IMR-90 (cell line): ENCODE measurements around the gene DDC. TPM values are rescaled to one million over a fixed set of nuclear protein-coding genes. Genes with fewer than 3 reads are reported as not detected.

ENCODE experiments used
- ATAC-seq: fragments of 200-7000 bp; cut with Tn5 transposase; 2 replicates; pipeline ENCODE4 v1.9.1; 2020; ENCODE audit warnings: low read depth, mild to moderate bottlenecking, moderate library complexity
- BruUV-seq: library from RNA; stranded (reverse); fragments of 400-500 nt; replicated peaks from 2 replicates; lab custom pipeline; 2021; lab: Mats Ljungman, UMichigan
- CTCF ChIA-PET: fragments of 300-600 bp; formaldehyde crosslinking; extraction: SDS; loops from one replicate; lab custom pipeline; 2021; ENCODE audit warnings: antibody characterized with exemption; lab: Yijun Ruan, JAX
- POLR2A ChIA-PET: fragments of 300-600 bp; sonication (Branson Sonifier 250); formaldehyde crosslinking; loops from one replicate; lab custom pipeline; 2022; ENCODE audit warnings: antibody characterized with exemption; ENCODE audit not compliant: unreplicated experiment; lab: Charles Lee
- DNase-seq: peaks from one replicate; pipeline ENCODE4 v3.0.0; 2013
- H2AFZ ChIP-seq: replicated peaks from 2 replicates; pipeline ENCODE3; 2013; ENCODE audit warnings: low read length, mild to moderate bottlenecking; ENCODE audit not compliant: poor library complexity
- H2AK5ac ChIP-seq: 2 replicates; pipeline ENCODE4 v1.6.1; 2013; ENCODE audit warnings: low read depth, low read length, inconsistent platforms
- H2AK9ac ChIP-seq: replicated peaks from 2 replicates; pipeline ENCODE3; 2013; ENCODE audit warnings: mild to moderate bottlenecking, low read depth, low read length, moderate library complexity; ENCODE audit not compliant: poor library complexity
- H2BK120ac ChIP-seq: 2 replicates; pipeline ENCODE4 v1.6.1; 2013; ENCODE audit warnings: low read depth, low read length, inconsistent platforms
- H2BK15ac ChIP-seq: 3 replicates; pipeline ENCODE4 v1.6.1; 2013; ENCODE audit warnings: low read depth, low read length, inconsistent platforms
- H2BK20ac ChIP-seq: 2 replicates; pipeline ENCODE4 v1.6.1; 2013; ENCODE audit warnings: low read depth, mild to moderate bottlenecking, inconsistent platforms, low read length, moderate library complexity
- H2BK5ac ChIP-seq: 2 replicates; pipeline ENCODE4 v1.6.1; 2013; ENCODE audit warnings: mild to moderate bottlenecking, low read depth, low read length, inconsistent platforms; ENCODE audit not compliant: poor library complexity, severe bottlenecking
- H3K14ac ChIP-seq: replicated peaks from 2 replicates; pipeline ENCODE4 v1.6.1; 2013; ENCODE audit warnings: low read depth, low read length, inconsistent platforms
- H3K18ac ChIP-seq: 2 replicates; pipeline ENCODE4 v1.6.1; 2013; ENCODE audit warnings: low read depth, low read length, control low read depth
- H3K23ac ChIP-seq: 2 replicates; pipeline ENCODE4 v1.6.1; 2013; ENCODE audit warnings: low read depth, low read length, inconsistent platforms
- H3K27ac ChIP-seq: 2 replicates; pipeline ENCODE4 v1.5.1; 2013; ENCODE audit warnings: mild to moderate bottlenecking, control low read depth, low read length; ENCODE audit not compliant: insufficient read depth
- H3K27me3 ChIP-seq: 2 replicates; pipeline ENCODE4 v1.6.1; 2013; ENCODE audit warnings: low read length; ENCODE audit not compliant: control insufficient read depth, insufficient read depth
- H3K36me3 ChIP-seq: 2 replicates; pipeline ENCODE4 v1.6.1; 2013; ENCODE audit warnings: low read length, mixed read lengths; ENCODE audit not compliant: control insufficient read depth, insufficient read depth
- H3K4ac ChIP-seq: 2 replicates; pipeline ENCODE4 v1.6.1; 2013; ENCODE audit warnings: low read depth, low read length, inconsistent platforms
- H3K4me1 ChIP-seq: 2 replicates; pipeline ENCODE4 v1.6.1; 2013; ENCODE audit warnings: low read length, mixed read lengths; ENCODE audit not compliant: control insufficient read depth, insufficient read depth
- H3K4me2 ChIP-seq: 2 replicates; pipeline ENCODE4 v1.6.1; 2013; ENCODE audit warnings: low read depth, mild to moderate bottlenecking, control low read depth, low read length, moderate library complexity
- H3K4me3 ChIP-seq: 2 replicates; pipeline ENCODE4 v1.5.1; 2013; ENCODE audit warnings: low read depth, mild to moderate bottlenecking, control low read depth, low read length, moderate library complexity; ENCODE audit not compliant: insufficient read depth
- H3K56ac ChIP-seq: 2 replicates; pipeline ENCODE4 v1.6.1; 2013; ENCODE audit warnings: low read length, inconsistent platforms; ENCODE audit not compliant: insufficient read depth; ENCODE audit errors: extremely low read depth
- H3K79me1 ChIP-seq, 2 experiments: 2 replicates each; pipeline ENCODE4 v1.6.1; 2013; ENCODE audit warnings: low read length in 2 of 2, inconsistent platforms in 1 of 2, low read depth in 1 of 2
- H3K9ac ChIP-seq: 2 replicates; pipeline ENCODE4 v1.6.1; 2013; ENCODE audit warnings: low read depth, low read length, control low read depth
- H3K9me1 ChIP-seq: 2 replicates; pipeline ENCODE4 v1.6.1; 2013; ENCODE audit warnings: low read length, inconsistent platforms; ENCODE audit not compliant: insufficient read depth
- H3K9me3 ChIP-seq: 2 replicates; pipeline ENCODE4 v1.6.1; 2013; ENCODE audit warnings: low read length; ENCODE audit not compliant: control insufficient read depth, insufficient read depth
- H4K20me1 ChIP-seq: 2 replicates; pipeline ENCODE4 v1.6.1; 2013; ENCODE audit warnings: low read length, inconsistent platforms; ENCODE audit not compliant: insufficient read depth
- H4K5ac ChIP-seq: 2 replicates; pipeline ENCODE4 v1.6.1; 2013; ENCODE audit warnings: mild to moderate bottlenecking, low read depth, low read length, control low read depth
- H4K8ac ChIP-seq, 2 experiments: 2 replicates each; pipeline ENCODE4 v1.6.1; 2013; ENCODE audit warnings: low read depth in 2 of 2, low read length in 2 of 2, control low read depth in 1 of 2, inconsistent platforms in 1 of 2
- H4K91ac ChIP-seq: 2 replicates; pipeline ENCODE4 v1.6.1; 2013; ENCODE audit warnings: low read depth, low read length, inconsistent platforms; ENCODE audit not compliant: insufficient read depth
- BHLHE40 ChIP-seq: fragments of 150-350 bp; IDR thresholded peaks from 2 replicates; pipeline ENCODE4 v1.6.1; 2016; ENCODE audit warnings: mild to moderate bottlenecking, low read depth, low read length
- CEBPB ChIP-seq: IDR thresholded peaks from 2 replicates; pipeline ENCODE4 v1.6.1; 2012; ENCODE audit warnings: low read depth, low read length, improper control_type of control experiment
- CHD1 ChIP-seq: IDR thresholded peaks from 2 replicates; pipeline ENCODE4 v1.6.1; 2012; ENCODE audit warnings: low read depth, low read length, improper control_type of control experiment
- CTCF ChIP-seq: conservative IDR thresholded peaks from 2 replicates; pipeline ENCODE4 v1.5.1; 2012; ENCODE audit warnings: mild to moderate bottlenecking, low read depth, low read length, improper control_type of control experiment
- ELK1 ChIP-seq: fragments of 150-350 bp; IDR thresholded peaks from 2 replicates; pipeline ENCODE4 v1.6.1; 2016; ENCODE audit warnings: low read depth, mild to moderate bottlenecking, low read length, moderate library complexity, borderline replicate concordance
- FOS ChIP-seq: fragments of 150-350 bp; IDR thresholded peaks from 2 replicates; pipeline ENCODE4 v1.6.1; 2016; ENCODE audit warnings: low read depth, low read length
- MAFK ChIP-seq: IDR thresholded peaks from 2 replicates; pipeline ENCODE4 v1.6.1; 2012; ENCODE audit warnings: low read depth, low read length, improper control_type of control experiment
- MXI1 ChIP-seq: IDR thresholded peaks from 2 replicates; pipeline ENCODE4 v1.6.1; 2012; ENCODE audit warnings: low read depth, mild to moderate bottlenecking, low read length, moderate library complexity, borderline replicate concordance
- NFE2L2 ChIP-seq: fragments of 150-350 bp; IDR thresholded peaks from 2 replicates; pipeline ENCODE4 v1.6.1; 2016; ENCODE audit warnings: low read depth, mild to moderate bottlenecking, low read length
- POLR2A ChIP-seq: IDR thresholded peaks from 2 replicates; pipeline ENCODE4 v1.6.1; 2012; ENCODE audit warnings: mild to moderate bottlenecking, low read depth, low read length
- RAD21 ChIP-seq: IDR thresholded peaks from 2 replicates; pipeline ENCODE4 v1.6.1; 2012; ENCODE audit warnings: low read length, improper control_type of control experiment
- RFX5 ChIP-seq: IDR thresholded peaks from 2 replicates; pipeline ENCODE4 v1.8.0; 2012; ENCODE audit warnings: low read depth, mild to moderate bottlenecking, low read length, moderate library complexity
- SMC3 ChIP-seq: fragments of 150-350 bp; IDR thresholded peaks from 2 replicates; pipeline ENCODE4 v1.6.1; 2016; ENCODE audit warnings: low read depth, mild to moderate bottlenecking, antibody characterized with exemption, low read length, moderate library complexity
- USF2 ChIP-seq: fragments of 150-350 bp; IDR thresholded peaks from 2 replicates; pipeline ENCODE4 v1.6.1; 2017; ENCODE audit warnings: mild to moderate bottlenecking, antibody characterized with exemption, low read length, low read depth
- WGBS, 2 experiments: methylation state at CpG; one replicate each; pipeline versions ENCODE4 v1.1.5 to v1.1.7; 2013; ENCODE audit warnings: missing lambda C conversion rate in 2 of 2; ENCODE audit not compliant: insufficient read length in 1 of 2; ENCODE audit errors: extremely low coverage in 2 of 2; 5-methylcytosine and 5-hydroxymethylcytosine counted together
- dilution Hi-C: fragments of 300-500 bp; cut with HindIII; formaldehyde crosslinking; loops from one replicate; pipeline ENCODE4 v1.14.3; 2018; ENCODE audit warnings: low sequenced_read_pairs; ENCODE audit not compliant: unreplicated experiment
- in situ Hi-C: fragments of 300-500 bp; cut with MboI; formaldehyde crosslinking; loops from 3 replicates; pipeline ENCODE4 v1.14.3; 2019; ENCODE audit warnings: low sequenced_read_pairs, inconsistent platforms, mixed read lengths
- intact Hi-C: fragments of 100-400 bp; cut with micrococcal nuclease; formaldehyde crosslinking; loops from 2 replicates; pipeline ENCODE4 v1.10.0; 2022
- polyA plus RNA-seq, 3 experiments: library from polyadenylated mRNA; depleted of rRNA; stranded (reverse); fragments of >200 nt; gene quantifications; 2 replicates each; pipeline ENCODE4 v1.2.3, GENCODE V29; 2012; ENCODE audit warnings: low replicate concordance in 1 of 3
- total RNA-seq: library from RNA; depleted of rRNA; stranded (reverse); fragments of >200 nt; gene quantifications from 2 replicates; pipeline ENCODE4 v1.2.3, GENCODE V29; 2012

DDC gene
- total and polyA plus RNA-seq, 2 of the 4 experiments (the other 2 are of a cell fraction) = not detected

GRCh38 chr7:50467817-50468610 is 97.2 kb downstream of the DDC start:
- DNase-seq = peak; percentile 58
- Histone ChIP-seq H3K36me3 (no peaks in the 10 kb centered on the region), H3K9ac (no peak overlapping the region), H2AK5ac (no peak overlapping the region), H3K27ac (no peak overlapping the region), H3K14ac (no peak overlapping the region), H3K27me3 (peaks cover 19% of the 10 kb centered on the region), H3K4me1 (no peaks in the 10 kb centered on the region), H4K8ac (no peak overlapping the region), H4K5ac (no peak overlapping the region), H3K4ac (no peak overlapping the region), H2BK5ac (no peak overlapping the region), H3K79me1 (no peaks in the 10 kb centered on the region), H4K20me1 (no peaks in the 10 kb centered on the region), H2BK120ac (no peak overlapping the region), H2AK9ac (no peak overlapping the region), H2BK15ac (no peak overlapping the region), H3K4me2 (peak overlapping the region; percentile 78; the same call in 1 of the 2 replicates), H3K4me3 (no peak overlapping the region), H3K23ac (no peak overlapping the region), H4K91ac (no peak overlapping the region), H3K9me3 (no peaks in the 10 kb centered on the region), H3K56ac (no peak overlapping the region), H2BK20ac (no peak overlapping the region), H3K18ac (no peak overlapping the region), H3K9me1 (no peaks in the 10 kb centered on the region), H2AFZ (peak overlapping the region; percentile 84)
- intact Hi-C loops (loop anchor here (1.0 kb wide), 5 partner anchors 165 to 693 kb away; no protein-coding TSS in a partner anchor), in situ Hi-C loops (loop anchor here (5.0 to 25.0 kb wide), 3 partner anchors 219 to 674 kb away; no protein-coding TSS in a partner anchor), dilution Hi-C loops (no loop called here)
- no TSS peak for BruUV-seq
- ATAC-seq = peak; percentile 100
- ChIA-PET POLR2A (no interaction called here), CTCF (interaction anchor here (0.5 to 3.8 kb wide), 13 partner anchors 10 to 694 kb away, joined by 3 to 34 read pairs (median 4); no protein-coding TSS in a partner anchor)
- WGBS, 2 experiments = 12% methylated on average over 7 of the region's 30 CpGs; no CpG with 5 or more reads in 1 of the 2 experiments
- TF ChIP-seq USF2 (peak; percentile 53; the same call in 1 of the 2 replicates), RFX5 (no peak), CTCF (peak; percentile 92), FOS (no peak), MXI1 (peak; percentile 35; the same call in 1 of the 2 replicates), ELK1 (no peak), POLR2A (peak; percentile 36; the same call in 1 of the 2 replicates), SMC3 (peak; percentile 98), NFE2L2 (no peak), MAFK (no peak), RAD21 (peak; percentile 96), CHD1 (no peak), BHLHE40 (0 out of 2 replicates have a peak, but pooled peaks have one; percentile 6), CEBPB (no peak)
